IPS DF 4.7 (cell line): ENCODE measurements around the gene NFE2L2.
"Not testable (repeated sequence)": the region's sequence is repeated elsewhere in the genome, so short reads cannot be mapped to it uniquely, and the experiment has no call there.

Experiments
- DNase-seq: peaks from one replicate; pipeline ENCODE4 v3.0.0-alpha.2; 2013; ENCODE audit warnings: low spot score; ENCODE audit errors: extremely low read depth

Gene NFE2L2

GRCh38 chr2:177281400-177282180 is 17.1 kb upstream of the NFE2L2 start:
- no peak for DNase-seq

- DNase-seq: no peak
Measured at GRCh38 chr2:177279847-177280246, 15.3 kb upstream of the NFE2L2 start.

GRCh38 chr2:177275743-177276055 is 11.2 kb upstream of the NFE2L2 start:
- DNase-seq: no peak

- DNase-seq: no peak
Measured at GRCh38 chr2:177275040-177275742, 10.7 kb upstream of the NFE2L2 start.

GRCh38 chr2:177273408-177273807 is 8.9 kb upstream of the NFE2L2 start:
- DNase-seq: no peak

- DNase-seq: no peak
Measured at GRCh38 chr2:177272765-177273164, 8.2 kb upstream of the NFE2L2 start.

GRCh38 chr2:177271981-177272666 is 7.6 kb upstream of the NFE2L2 start:
- no peak for DNase-seq

GRCh38 chr2:177270531-177270930 is 6.0 kb upstream of the NFE2L2 start:
- no peak for DNase-seq

- no peak for DNase-seq
Measured at GRCh38 chr2:177268901-177269300, 4.4 kb upstream of the NFE2L2 start.

- no peak for DNase-seq
Measured at GRCh38 chr2:177268187-177268871, 3.8 kb upstream of the NFE2L2 start.

GRCh38 chr2:177266955-177267354 is 2.4 kb upstream of the NFE2L2 start:
- not testable (repeated sequence) for DNase-seq

- DNase-seq: no peak
Measured at GRCh38 chr2:177265824-177266817, 1.6 kb upstream of the NFE2L2 start.

GRCh38 chr2:177264209-177264692 is 276 bp downstream of the NFE2L2 start:
- no peak for DNase-seq

GRCh38 chr2:177263451-177264208 is 897 bp downstream of the NFE2L2 start:
- DNase-seq: no peak

- no peak for DNase-seq
Measured at GRCh38 chr2:177262958-177263450, 1.5 kb downstream of the NFE2L2 start.

GRCh38 chr2:177262092-177262491 is 2.4 kb downstream of the NFE2L2 start:
- no peak for DNase-seq

- no peak for DNase-seq
Measured at GRCh38 chr2:177261116-177262060, 3.1 kb downstream of the NFE2L2 start.

- no peak for DNase-seq
Measured at GRCh38 chr2:177260379-177260778, 4.1 kb downstream of the NFE2L2 start.
